GM12801 (cell line): ENCODE data around the gene TMEM154.

Experiments
- TF ChIP-seq, protein P1 (sequence below): IDR thresholded peaks from one replicate; pipeline ENCODE4 v1.5.1; 2011; ENCODE audit warnings: control low read depth; ENCODE audit not compliant: insufficient read length; ENCODE audit errors: extremely low read depth

Gene TMEM154

GRCh38 chr4:152619556-152619955 lies 60.2 kb downstream of the TMEM154 start:
- TF ChIP-seq, protein P1, sequence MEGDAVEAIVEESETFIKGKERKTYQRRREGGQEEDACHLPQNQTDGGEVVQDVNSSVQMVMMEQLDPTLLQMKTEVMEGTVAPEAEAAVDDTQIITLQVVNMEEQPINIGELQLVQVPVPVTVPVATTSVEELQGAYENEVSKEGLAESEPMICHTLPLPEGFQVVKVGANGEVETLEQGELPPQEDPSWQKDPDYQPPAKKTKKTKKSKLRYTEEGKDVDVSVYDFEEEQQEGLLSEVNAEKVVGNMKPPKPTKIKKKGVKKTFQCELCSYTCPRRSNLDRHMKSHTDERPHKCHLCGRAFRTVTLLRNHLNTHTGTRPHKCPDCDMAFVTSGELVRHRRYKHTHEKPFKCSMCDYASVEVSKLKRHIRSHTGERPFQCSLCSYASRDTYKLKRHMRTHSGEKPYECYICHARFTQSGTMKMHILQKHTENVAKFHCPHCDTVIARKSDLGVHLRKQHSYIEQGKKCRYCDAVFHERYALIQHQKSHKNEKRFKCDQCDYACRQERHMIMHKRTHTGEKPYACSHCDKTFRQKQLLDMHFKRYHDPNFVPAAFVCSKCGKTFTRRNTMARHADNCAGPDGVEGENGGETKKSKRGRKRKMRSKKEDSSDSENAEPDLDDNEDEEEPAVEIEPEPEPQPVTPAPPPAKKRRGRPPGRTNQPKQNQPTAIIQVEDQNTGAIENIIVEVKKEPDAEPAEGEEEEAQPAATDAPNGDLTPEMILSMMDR = no peak

GRCh38 chr4:152618971-152619370 lies 60.8 kb downstream of the TMEM154 start:
- TF ChIP-seq, protein P1 = no peak

DNA sequence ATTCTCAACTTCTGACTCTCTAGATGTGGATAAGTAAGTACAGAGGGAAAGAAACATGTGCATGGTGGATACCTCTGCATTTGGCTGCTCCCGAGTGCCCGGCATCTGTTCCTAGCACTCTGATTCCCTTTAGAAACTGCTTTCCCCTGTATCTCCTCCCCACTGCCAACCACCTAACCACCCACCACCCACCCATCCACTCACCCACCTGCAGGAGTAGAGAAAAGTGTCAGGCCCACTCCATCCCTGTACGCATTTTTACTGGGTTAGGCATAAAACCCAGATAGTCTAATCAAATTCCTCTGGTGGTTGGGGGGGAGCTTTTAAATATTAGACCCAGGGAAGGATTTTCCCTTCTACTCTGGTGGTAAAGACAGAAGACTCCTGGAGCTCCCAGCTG lies 63.0 kb downstream of the TMEM154 start:
- TF ChIP-seq, protein P1 = no peak

- TF ChIP-seq, protein P1 = no peak
Observed at GRCh38 chr4:152613841-152614721, 65.7 kb downstream of the TMEM154 start.

- TF ChIP-seq, protein P1 = no peak
Observed at GRCh38 chr4:152613351-152613750, 66.4 kb downstream of the TMEM154 start.

DNA sequence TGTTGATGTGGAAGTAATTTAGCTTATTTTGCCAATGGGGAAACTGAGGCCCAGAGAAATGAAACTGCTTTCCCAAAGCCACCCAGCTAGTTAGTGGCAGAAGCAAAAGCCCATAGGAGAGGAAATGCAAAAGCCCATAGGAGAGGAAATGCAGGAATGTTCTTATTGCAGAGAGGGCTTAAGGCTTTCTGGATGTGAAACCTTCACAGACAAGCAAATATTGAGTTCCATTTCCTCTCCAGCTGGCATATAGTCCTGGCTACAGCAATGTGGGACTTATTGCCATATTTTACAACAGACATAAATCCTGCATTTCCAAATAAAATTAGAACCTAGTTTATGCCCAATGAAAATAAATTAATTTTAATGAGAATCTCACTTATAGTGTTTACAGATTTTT lies 69.7 kb downstream of the TMEM154 start:
- TF ChIP-seq, protein P1 = no peak

DNA sequence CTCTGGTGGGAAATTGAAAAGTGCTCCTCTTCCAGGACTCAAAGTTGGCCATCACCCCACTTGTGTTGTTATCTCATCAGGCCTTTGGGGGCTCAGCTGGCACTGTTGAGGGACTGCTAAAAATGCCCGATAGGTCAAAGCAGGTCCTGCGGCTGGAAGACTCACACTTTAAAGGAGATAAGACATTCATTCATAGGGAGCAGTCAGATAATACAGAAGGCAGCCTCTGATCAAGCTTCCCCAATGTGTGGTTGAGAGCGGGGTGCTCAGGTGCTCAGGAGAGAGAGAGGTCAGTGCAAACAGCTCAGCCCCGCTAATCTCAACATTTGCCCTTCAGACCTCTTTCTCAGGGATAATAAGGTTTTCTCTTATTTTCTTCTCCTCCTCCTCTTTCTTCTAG lies 70.3 kb downstream of the TMEM154 start:
- TF ChIP-seq, protein P1 = no peak
